ENCODE results near the gene DRG2.

DNA sequence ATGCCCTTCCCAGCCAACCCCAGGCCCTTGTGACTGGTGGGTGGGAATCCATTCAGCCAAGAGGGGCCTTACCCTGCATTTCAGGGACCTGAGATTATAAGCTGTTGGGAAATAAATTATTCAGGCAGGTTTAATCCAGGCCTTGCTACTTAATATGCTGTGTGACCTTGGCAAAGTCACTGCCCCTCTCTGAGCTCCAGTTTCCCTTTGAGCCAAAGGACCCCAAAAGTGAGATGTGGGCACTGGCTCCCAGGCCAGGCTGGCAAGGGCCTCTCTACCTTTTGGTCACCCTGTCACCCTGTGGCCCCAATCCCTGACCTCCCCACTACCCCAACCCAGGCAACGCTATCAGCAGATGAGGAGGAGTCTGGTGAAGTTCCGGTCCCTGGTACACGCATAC, 54.7 kb downstream of the DRG2 start:
- TF ChIP-seq CTCF (IDR thresholded peaks at IDR 0.05): no peak
- no peak for TF ChIP-seq EP300 (IDR thresholded peaks at IDR 0.05)
- TF ChIP-seq POLR2A (IDR thresholded peaks at IDR 0.05): no peak
